ENCODE results near the gene SH3PXD2A.

DNA sequence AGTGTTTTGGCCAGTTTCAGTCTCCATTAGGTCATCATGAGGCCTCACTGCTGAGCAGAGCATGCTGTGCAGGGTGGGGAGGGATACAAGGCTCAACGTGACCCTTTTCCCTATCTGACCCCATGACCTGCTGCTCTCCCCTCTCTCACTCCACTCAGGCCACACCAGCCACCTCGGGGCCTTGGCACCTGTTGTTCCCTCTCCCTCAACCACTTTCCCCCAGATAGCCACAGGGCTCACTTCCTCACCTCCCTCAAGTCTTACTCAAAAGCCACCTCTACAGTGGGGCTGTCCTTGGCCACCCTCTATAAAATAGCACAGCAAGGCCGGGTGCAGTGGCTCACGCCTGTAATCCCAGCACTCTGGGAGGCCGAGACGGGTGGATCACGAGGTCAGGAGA lies 13.9 kb downstream of the SH3PXD2A start:
- TF ChIP-seq RAD21 (CRISPR knock-in tag; conservative IDR thresholded peaks at IDR 0.05 in 1 of 2, IDR thresholded peaks at IDR 0.05 in 1 of 2) = no peak
- TF ChIP-seq, protein P1, sequence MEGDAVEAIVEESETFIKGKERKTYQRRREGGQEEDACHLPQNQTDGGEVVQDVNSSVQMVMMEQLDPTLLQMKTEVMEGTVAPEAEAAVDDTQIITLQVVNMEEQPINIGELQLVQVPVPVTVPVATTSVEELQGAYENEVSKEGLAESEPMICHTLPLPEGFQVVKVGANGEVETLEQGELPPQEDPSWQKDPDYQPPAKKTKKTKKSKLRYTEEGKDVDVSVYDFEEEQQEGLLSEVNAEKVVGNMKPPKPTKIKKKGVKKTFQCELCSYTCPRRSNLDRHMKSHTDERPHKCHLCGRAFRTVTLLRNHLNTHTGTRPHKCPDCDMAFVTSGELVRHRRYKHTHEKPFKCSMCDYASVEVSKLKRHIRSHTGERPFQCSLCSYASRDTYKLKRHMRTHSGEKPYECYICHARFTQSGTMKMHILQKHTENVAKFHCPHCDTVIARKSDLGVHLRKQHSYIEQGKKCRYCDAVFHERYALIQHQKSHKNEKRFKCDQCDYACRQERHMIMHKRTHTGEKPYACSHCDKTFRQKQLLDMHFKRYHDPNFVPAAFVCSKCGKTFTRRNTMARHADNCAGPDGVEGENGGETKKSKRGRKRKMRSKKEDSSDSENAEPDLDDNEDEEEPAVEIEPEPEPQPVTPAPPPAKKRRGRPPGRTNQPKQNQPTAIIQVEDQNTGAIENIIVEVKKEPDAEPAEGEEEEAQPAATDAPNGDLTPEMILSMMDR (IDR thresholded peaks at IDR 0.05 in 2 of 3, conservative IDR thresholded peaks at IDR 0.05 in 1 of 3; ENCODE audit: insufficient read depth in 2 of 3, low read depth in 1 of 3, low read length in 3 of 3) = no peak
- TF ChIP-seq ZFX (CRISPR knock-in tag; IDR thresholded peaks at IDR 0.05) = no peak

Data from K562 (cell line).